Smooth muscle cell (in vitro differentiated cells): ENCODE data around the gene PTGFRN. TPM values are rescaled to one million over a fixed set of nuclear protein-coding genes. Genes with fewer than 3 reads are reported as not detected.

ENCODE experiments used
- DNase-seq: peaks from one replicate; lab custom pipeline; 2025; ENCODE audit not compliant: unreplicated experiment; lab: John Stamatoyannopoulos, UW
- H2AFZ ChIP-seq: fragments of 200-600 bp; sonication (generic); 2 replicates; pipeline ENCODE4 v1.6.0; 2016; ENCODE audit warnings: antibody characterized with exemption, low read depth, mild to moderate bottlenecking
- H3F3A ChIP-seq: fragments of 200-600 bp; sonication (generic); 2 replicates; pipeline ENCODE4 v1.6.0; 2017; ENCODE audit warnings: antibody characterized with exemption, low read depth
- H3K27ac ChIP-seq: fragments of 200-600 bp; sonication (generic); 2 replicates; pipeline ENCODE4 v1.5.1; 2016; ENCODE audit warnings: low read depth, mild to moderate bottlenecking
- H3K27me3 ChIP-seq: fragments of 200-600 bp; sonication (generic); 2 replicates; pipeline ENCODE4 v1.6.1; 2016; ENCODE audit warnings: low read depth, mild to moderate bottlenecking
- H3K36me3 ChIP-seq: fragments of 200-600 bp; sonication (generic); 2 replicates; pipeline ENCODE4 v1.5.1; 2016; ENCODE audit warnings: low read depth
- H3K4me1 ChIP-seq: fragments of 200-600 bp; sonication (generic); 2 replicates; pipeline ENCODE4 v1.5.1; 2016; ENCODE audit warnings: low read depth
- H3K4me2 ChIP-seq: fragments of 200-600 bp; sonication (generic); 2 replicates; pipeline ENCODE4 v1.6.0; 2016; ENCODE audit warnings: mild to moderate bottlenecking
- H3K4me3 ChIP-seq: fragments of 200-600 bp; sonication (generic); 2 replicates; pipeline ENCODE4 v1.5.1; 2016; ENCODE audit warnings: mild to moderate bottlenecking
- H3K79me2 ChIP-seq: fragments of 200-600 bp; sonication (generic); 2 replicates; pipeline ENCODE4 v1.6.0; 2016; ENCODE audit warnings: low read depth, mild to moderate bottlenecking
- H3K9ac ChIP-seq: fragments of 200-600 bp; sonication (generic); 2 replicates; pipeline ENCODE4 v1.6.0; 2016; ENCODE audit warnings: low read depth
- H3K9me3 ChIP-seq: fragments of 200-600 bp; sonication (generic); replicated peaks from 2 replicates; pipeline ENCODE4 v1.5.1; 2016; ENCODE audit warnings: low read depth
- H4K20me1 ChIP-seq: fragments of 200-600 bp; sonication (generic); 2 replicates; pipeline ENCODE4 v1.6.0; 2016; ENCODE audit warnings: low read depth
- WGBS: methylation state at CpG from one replicate; pipeline ENCODE4 v1.1.7; 2016; ENCODE audit warnings: low lambda C conversion rate; 5-methylcytosine and 5-hydroxymethylcytosine counted together
- polyA plus RNA-seq: library from polyadenylated mRNA; unstranded; fragments of >200 nt; fragmentation: Nextera tagmentation; extraction: Ambion mirVana; gene quantifications from 2 replicates; pipeline ENCODE4 v1.2.1, GENCODE V29; 2016
- total RNA-seq: library from RNA; depleted of rRNA; stranded (reverse); fragments of >200 nt; gene quantifications from 2 replicates; pipeline ENCODE4 v1.2.3, GENCODE V29; 2014
- TF ChIP-seq, protein P1 (sequence below): fragments of 200-600 bp; sonication (generic); IDR thresholded peaks from 2 replicates; pipeline ENCODE4 v1.5.1; 2017; ENCODE audit warnings: borderline replicate concordance, mild to moderate bottlenecking, antibody characterized with exemption; ENCODE audit not compliant: insufficient read depth, poor library complexity, severe bottlenecking

The PTGFRN gene
- total and polyA plus RNA-seq, 2 experiments from 2014 or later: 64.2 to 97.9 TPM

DNA sequence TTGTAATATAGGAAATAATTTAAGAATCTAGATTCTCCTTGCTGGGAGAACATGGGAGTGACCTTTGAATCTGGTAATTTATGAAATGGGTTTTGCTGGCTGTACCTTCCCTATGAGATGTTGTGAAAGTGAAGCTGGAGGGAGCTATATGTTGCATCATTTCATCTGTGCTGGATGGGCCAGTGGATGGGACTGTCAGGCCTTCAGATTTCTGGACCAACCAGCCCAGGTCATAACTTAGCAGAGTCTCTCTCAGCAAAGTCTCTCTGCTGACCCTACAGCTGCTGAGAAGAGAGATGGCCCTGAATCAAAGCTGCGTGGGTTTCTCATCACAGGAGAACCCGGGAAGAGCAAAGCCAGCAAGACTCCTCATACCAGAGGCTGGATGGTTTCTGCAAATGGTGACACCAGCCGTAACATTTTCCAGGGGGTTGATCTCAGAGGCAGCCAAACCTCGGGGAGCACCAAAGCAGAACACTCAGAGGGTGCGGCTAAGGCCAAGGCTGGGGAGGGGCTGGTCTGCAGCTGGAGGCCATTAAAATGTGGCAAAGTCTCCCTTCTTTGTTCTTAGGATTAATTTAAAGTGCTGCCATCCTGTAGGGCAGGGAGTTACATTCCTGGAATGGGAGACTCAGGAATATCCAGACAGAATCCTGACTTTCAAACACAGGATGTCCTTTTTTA, 18.2 kb upstream of the PTGFRN start:
- H3K79me2 ChIP-seq: no peaks in the 10 kb centered on the region
- no peak for DNase-seq
- peaks cover 8% of the 10 kb centered on the region for H3F3A ChIP-seq
- H3K27ac ChIP-seq: no peak overlapping the region
- no peak overlapping the region for H3K4me3 ChIP-seq
- WGBS: 77% methylated on average over 5 of the region's 5 CpGs
- H3K36me3 ChIP-seq: no peaks in the 10 kb centered on the region
- H3K9me3 ChIP-seq: no peaks in the 10 kb centered on the region
- no peak overlapping the region for H3K4me2 ChIP-seq
- TF ChIP-seq, protein P1, sequence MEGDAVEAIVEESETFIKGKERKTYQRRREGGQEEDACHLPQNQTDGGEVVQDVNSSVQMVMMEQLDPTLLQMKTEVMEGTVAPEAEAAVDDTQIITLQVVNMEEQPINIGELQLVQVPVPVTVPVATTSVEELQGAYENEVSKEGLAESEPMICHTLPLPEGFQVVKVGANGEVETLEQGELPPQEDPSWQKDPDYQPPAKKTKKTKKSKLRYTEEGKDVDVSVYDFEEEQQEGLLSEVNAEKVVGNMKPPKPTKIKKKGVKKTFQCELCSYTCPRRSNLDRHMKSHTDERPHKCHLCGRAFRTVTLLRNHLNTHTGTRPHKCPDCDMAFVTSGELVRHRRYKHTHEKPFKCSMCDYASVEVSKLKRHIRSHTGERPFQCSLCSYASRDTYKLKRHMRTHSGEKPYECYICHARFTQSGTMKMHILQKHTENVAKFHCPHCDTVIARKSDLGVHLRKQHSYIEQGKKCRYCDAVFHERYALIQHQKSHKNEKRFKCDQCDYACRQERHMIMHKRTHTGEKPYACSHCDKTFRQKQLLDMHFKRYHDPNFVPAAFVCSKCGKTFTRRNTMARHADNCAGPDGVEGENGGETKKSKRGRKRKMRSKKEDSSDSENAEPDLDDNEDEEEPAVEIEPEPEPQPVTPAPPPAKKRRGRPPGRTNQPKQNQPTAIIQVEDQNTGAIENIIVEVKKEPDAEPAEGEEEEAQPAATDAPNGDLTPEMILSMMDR: no peak
- H3K27me3 ChIP-seq: no peaks in the 10 kb centered on the region
- no peaks in the 10 kb centered on the region for H3K4me1 ChIP-seq
- peak overlapping the region; percentile 27 for H2AFZ ChIP-seq
- no peaks in the 10 kb centered on the region for H4K20me1 ChIP-seq
- no peak overlapping the region for H3K9ac ChIP-seq

DNA sequence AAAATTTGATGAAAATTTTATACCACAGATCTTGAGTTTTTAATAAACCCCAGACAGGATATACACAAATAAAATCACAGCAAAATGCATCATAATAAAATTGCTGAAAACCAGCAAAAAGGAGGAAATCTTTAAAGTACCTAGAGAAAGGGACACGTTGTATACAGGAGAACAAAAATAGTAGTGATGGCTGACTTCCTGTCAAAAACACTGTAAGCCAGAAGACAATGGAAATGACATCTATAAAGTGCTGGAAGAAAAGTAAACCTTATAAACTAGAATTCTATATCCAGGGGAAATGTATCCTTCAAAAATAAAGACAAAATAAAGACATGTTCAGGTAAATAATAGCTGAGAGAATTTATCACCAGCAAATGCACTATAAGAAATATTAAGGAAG, 14.6 kb upstream of the PTGFRN start:
- Histone ChIP-seq H3K4me2 (no peak overlapping the region), H3K79me2 (no peaks in the 10 kb centered on the region), H3K4me1 (no peaks in the 10 kb centered on the region), H3K9ac (no peak overlapping the region), H2AFZ (no peak overlapping the region), H3K4me3 (no peak overlapping the region), H3F3A (no peaks in the 10 kb centered on the region), H3K36me3 (no peaks in the 10 kb centered on the region), H3K9me3 (no peaks in the 10 kb centered on the region), H3K27me3 (no peaks in the 10 kb centered on the region), H4K20me1 (no peaks in the 10 kb centered on the region), H3K27ac (no peak overlapping the region)
- no peak for DNase-seq
- 97% methylated on average over 1 of the region's 1 CpG for WGBS
- TF ChIP-seq, protein P1: no peak

DNA sequence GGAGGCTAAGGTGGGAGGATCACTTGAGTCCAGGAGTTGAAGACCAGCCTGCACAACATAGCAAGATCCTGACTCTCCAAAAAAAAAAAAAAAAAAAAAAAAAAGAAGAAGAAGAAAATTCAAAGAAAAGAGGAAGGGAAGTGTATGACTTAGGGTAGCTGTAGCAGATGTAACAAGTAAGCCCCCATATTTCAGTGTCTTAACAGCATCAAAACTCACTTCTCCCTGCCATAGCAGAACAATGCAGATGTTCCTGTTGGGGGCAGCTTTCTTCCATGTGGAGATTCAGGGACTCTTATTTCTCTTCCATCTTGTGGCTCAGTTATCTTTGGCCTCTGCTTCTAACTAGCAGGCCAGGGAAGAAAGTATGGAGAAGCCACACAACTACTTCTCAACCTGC, 10.2 kb upstream of the PTGFRN start:
- H2AFZ ChIP-seq: no peak overlapping the region
- no peaks in the 10 kb centered on the region for H3K36me3 ChIP-seq
- no peaks in the 10 kb centered on the region for H4K20me1 ChIP-seq
- no peak overlapping the region for H3K27ac ChIP-seq
- TF ChIP-seq, protein P1: no peak
- H3K9me3 ChIP-seq: no peaks in the 10 kb centered on the region
- DNase-seq: no peak
- no peaks in the 10 kb centered on the region for H3K79me2 ChIP-seq
- H3K27me3 ChIP-seq: no peaks in the 10 kb centered on the region
- H3F3A ChIP-seq: no peaks in the 10 kb centered on the region
- H3K4me1 ChIP-seq: no peaks in the 10 kb centered on the region
- H3K9ac ChIP-seq: no peak overlapping the region
- no peak overlapping the region for H3K4me2 ChIP-seq
- no peak overlapping the region for H3K4me3 ChIP-seq
